Measurements from ENCODE around the gene ZKSCAN8.
"Not testable (repeated sequence)": the region's sequence is repeated elsewhere in the genome, so short reads cannot be mapped to it uniquely, and the experiment has no call there.

ZKSCAN8 gene

GRCh38 chr6:28141500-28142329, at the start of gene ZKSCAN8:
Gene ZKSCAN8, plus strand, starts transcription at chr6:28141883. Its CDS starts 6,525 bp downstream, at chr6:28148408.
- peak; percentile 89 for DNase-seq (ENCODE audit: low spot score)

- DNase-seq (ENCODE audit: low spot score) = not testable (repeated sequence)
Observed at GRCh38 chr6:28102222-28102621, 39.5 kb upstream of the ZKSCAN8 start.

GRCh38 chr6:28102699-28103098, 39.0 kb upstream of the ZKSCAN8 start:
- not testable (repeated sequence) for DNase-seq (ENCODE audit: low spot score)

- peak; percentile 86 for DNase-seq (ENCODE audit: low spot score)
Observed at GRCh38 chr6:28104392-28105244, 37.1 kb upstream of the ZKSCAN8 start.

GRCh38 chr6:28105245-28105639, 36.4 kb upstream of the ZKSCAN8 start:
- peak; percentile 55 for DNase-seq (ENCODE audit: low spot score)

GRCh38 chr6:28107506-28107905, 34.2 kb upstream of the ZKSCAN8 start:
- no peak for DNase-seq (ENCODE audit: low spot score)

GRCh38 chr6:28111964-28112363, 29.7 kb upstream of the ZKSCAN8 start:
- DNase-seq (ENCODE audit: low spot score) = no peak

- no peak for DNase-seq (ENCODE audit: low spot score)
Observed at GRCh38 chr6:28115799-28116198, 25.9 kb upstream of the ZKSCAN8 start.

- DNase-seq (ENCODE audit: low spot score) = no peak
Observed at GRCh38 chr6:28117386-28118050, 24.2 kb upstream of the ZKSCAN8 start.

- DNase-seq (ENCODE audit: low spot score) = no peak
Observed at GRCh38 chr6:28118217-28118616, 23.5 kb upstream of the ZKSCAN8 start.

GRCh38 chr6:28121876-28122275, 19.8 kb upstream of the ZKSCAN8 start:
- peak; percentile 53 for DNase-seq (ENCODE audit: low spot score)

- peak; percentile 64 for DNase-seq (ENCODE audit: low spot score)
Observed at GRCh38 chr6:28122283-28122682, 19.4 kb upstream of the ZKSCAN8 start.

GRCh38 chr6:28124350-28124970, 17.2 kb upstream of the ZKSCAN8 start, which contains the start of gene ZSCAN16:
Gene ZSCAN16, plus strand, starts transcription at chr6:28124609. Its CDS starts 835 bp downstream, at chr6:28125444.
- DNase-seq (ENCODE audit: low spot score) = peak; percentile 85

- DNase-seq (ENCODE audit: low spot score) = no peak
Observed at GRCh38 chr6:28124971-28125353, 16.7 kb upstream of the ZKSCAN8 start.

GRCh38 chr6:28125401-28125800, 16.3 kb upstream of the ZKSCAN8 start:
- no peak for DNase-seq (ENCODE audit: low spot score)

- peak; percentile 68 for DNase-seq (ENCODE audit: low spot score)
Observed at GRCh38 chr6:28134015-28134414, 7.7 kb upstream of the ZKSCAN8 start.

GRCh38 chr6:28134716-28135115, 7.0 kb upstream of the ZKSCAN8 start:
- DNase-seq (ENCODE audit: low spot score) = no peak

GRCh38 chr6:28135393-28135792, 6.3 kb upstream of the ZKSCAN8 start:
- DNase-seq (ENCODE audit: low spot score) = no peak

- DNase-seq (ENCODE audit: low spot score) = peak; percentile 94
Observed at GRCh38 chr6:28136585-28137504, 4.8 kb upstream of the ZKSCAN8 start.

- DNase-seq (ENCODE audit: low spot score) = peak; percentile 61
Observed at GRCh38 chr6:28137505-28137981, 4.1 kb upstream of the ZKSCAN8 start.
